ENCODE results near the gene CORIN.
A peak's percentile ranks its signal among the peaks of the same experiment; 100 is the strongest.

The CORIN gene

DNA sequence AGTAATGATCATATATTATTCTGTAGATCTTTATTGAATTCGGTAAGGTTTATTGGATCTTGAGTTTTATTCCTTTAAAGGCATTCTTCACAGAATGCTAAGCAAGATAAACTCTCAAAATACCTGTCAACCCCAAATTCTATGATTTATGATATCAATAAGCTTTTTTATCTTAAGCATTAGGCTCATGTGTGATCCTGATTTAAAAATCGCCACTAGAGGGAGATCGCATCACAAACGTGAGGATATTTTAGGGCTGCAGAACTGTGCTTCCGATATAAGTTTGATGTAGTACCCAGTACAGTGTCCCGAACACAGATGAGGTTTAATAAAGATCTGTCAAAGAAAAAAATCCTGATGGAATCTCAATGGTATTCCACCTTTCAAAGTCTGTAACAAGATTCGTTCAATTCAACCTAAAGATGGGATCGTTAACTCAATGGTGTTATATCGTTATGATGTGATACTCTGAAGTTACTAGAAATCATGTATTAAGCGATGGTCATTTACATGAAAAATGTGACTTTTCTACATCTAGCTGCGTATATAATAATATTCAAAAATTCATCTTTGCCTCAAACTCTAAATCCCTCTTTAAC is 169.0 kb downstream of the CORIN start:
- Histone ChIP-seq H3K4me2 (ENCODE audit: low read depth, low read length, poor library complexity, severe bottlenecking) (no peak overlapping the region), H3F3A (ENCODE audit: low read depth) (no peaks in the 10 kb centered on the region), H3K79me2 (ENCODE audit: insufficient read depth, low read length) (no peaks in the 10 kb centered on the region), H3K9me2 (replicated peaks; ENCODE audit: low read depth, low read length) (no peaks in the 10 kb centered on the region), H3K4me3 (ENCODE audit: low read length, poor library complexity, severe bottlenecking) (no peak overlapping the region), H3K27me3 (ENCODE audit: insufficient read depth, low read length, poor library complexity, severe bottlenecking) (no peaks in the 10 kb centered on the region), H2AFZ (ENCODE audit: low read length) (no peak overlapping the region), H3K36me3 (ENCODE audit: insufficient read depth, low read length) (no peaks in the 10 kb centered on the region), H4K20me1 (ENCODE audit: insufficient read depth, low read length, poor library complexity, severe bottlenecking) (no peaks in the 10 kb centered on the region), H3K9ac (ENCODE audit: low read depth, low read length, poor library complexity, severe bottlenecking) (no peak overlapping the region), H3K9me3 (ENCODE audit: insufficient read depth, low read depth, low read length) (no peaks in the 10 kb centered on the region), H3K4me1 (ENCODE audit: insufficient read depth, low read length, poor library complexity, severe bottlenecking) (no peaks in the 10 kb centered on the region)
- TF ChIP-seq, protein P1, sequence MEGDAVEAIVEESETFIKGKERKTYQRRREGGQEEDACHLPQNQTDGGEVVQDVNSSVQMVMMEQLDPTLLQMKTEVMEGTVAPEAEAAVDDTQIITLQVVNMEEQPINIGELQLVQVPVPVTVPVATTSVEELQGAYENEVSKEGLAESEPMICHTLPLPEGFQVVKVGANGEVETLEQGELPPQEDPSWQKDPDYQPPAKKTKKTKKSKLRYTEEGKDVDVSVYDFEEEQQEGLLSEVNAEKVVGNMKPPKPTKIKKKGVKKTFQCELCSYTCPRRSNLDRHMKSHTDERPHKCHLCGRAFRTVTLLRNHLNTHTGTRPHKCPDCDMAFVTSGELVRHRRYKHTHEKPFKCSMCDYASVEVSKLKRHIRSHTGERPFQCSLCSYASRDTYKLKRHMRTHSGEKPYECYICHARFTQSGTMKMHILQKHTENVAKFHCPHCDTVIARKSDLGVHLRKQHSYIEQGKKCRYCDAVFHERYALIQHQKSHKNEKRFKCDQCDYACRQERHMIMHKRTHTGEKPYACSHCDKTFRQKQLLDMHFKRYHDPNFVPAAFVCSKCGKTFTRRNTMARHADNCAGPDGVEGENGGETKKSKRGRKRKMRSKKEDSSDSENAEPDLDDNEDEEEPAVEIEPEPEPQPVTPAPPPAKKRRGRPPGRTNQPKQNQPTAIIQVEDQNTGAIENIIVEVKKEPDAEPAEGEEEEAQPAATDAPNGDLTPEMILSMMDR (conservative IDR thresholded peaks at IDR 0.05; ENCODE audit: low read length) = peak; percentile 89
- TF ChIP-seq EZH2phosphoT487 (IDR thresholded peaks at IDR 0.05; ENCODE audit: borderline replicate concordance) = no peak

DNA sequence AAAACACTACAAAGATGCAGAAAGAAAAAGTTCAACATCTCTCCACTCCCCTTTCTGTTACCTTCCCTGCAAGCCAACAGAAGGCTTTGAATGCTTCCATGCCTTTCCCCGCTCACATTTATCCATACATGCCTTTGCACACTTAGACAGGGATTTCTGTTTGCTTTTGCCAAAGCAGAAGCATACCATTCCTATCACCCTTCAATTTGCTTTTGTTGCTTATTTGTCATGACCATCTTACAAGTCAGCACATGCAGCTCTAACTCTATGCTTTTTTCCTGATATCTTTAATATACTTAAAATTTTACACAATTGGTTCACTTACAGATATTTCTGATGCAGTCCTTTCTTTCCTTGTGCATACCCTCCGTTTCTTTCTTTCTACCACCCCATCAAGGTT is 169.6 kb downstream of the CORIN start:
- TF ChIP-seq, protein P1 (conservative IDR thresholded peaks at IDR 0.05; ENCODE audit: low read length) = no peak
- TF ChIP-seq EZH2phosphoT487 (IDR thresholded peaks at IDR 0.05; ENCODE audit: borderline replicate concordance) = no peak
- H3K9me2 ChIP-seq (replicated peaks; ENCODE audit: low read depth, low read length) = no peaks in the 10 kb centered on the region
- H3K27me3 ChIP-seq (ENCODE audit: insufficient read depth, low read length, poor library complexity, severe bottlenecking) = no peaks in the 10 kb centered on the region
- no peaks in the 10 kb centered on the region for H3K9me3 ChIP-seq (ENCODE audit: insufficient read depth, low read depth, low read length)
- H4K20me1 ChIP-seq (ENCODE audit: insufficient read depth, low read length, poor library complexity, severe bottlenecking) = no peaks in the 10 kb centered on the region
- no peak overlapping the region for H3K4me3 ChIP-seq (ENCODE audit: low read length, poor library complexity, severe bottlenecking)
- H3K4me2 ChIP-seq (ENCODE audit: low read depth, low read length, poor library complexity, severe bottlenecking) = no peak overlapping the region
- no peak overlapping the region for H3K9ac ChIP-seq (ENCODE audit: low read depth, low read length, poor library complexity, severe bottlenecking)
- no peaks in the 10 kb centered on the region for H3K79me2 ChIP-seq (ENCODE audit: insufficient read depth, low read length)
- no peaks in the 10 kb centered on the region for H3K36me3 ChIP-seq (ENCODE audit: insufficient read depth, low read length)
- H2AFZ ChIP-seq (ENCODE audit: low read length) = no peak overlapping the region
- no peaks in the 10 kb centered on the region for H3K4me1 ChIP-seq (ENCODE audit: insufficient read depth, low read length, poor library complexity, severe bottlenecking)
- H3F3A ChIP-seq (ENCODE audit: low read depth) = no peaks in the 10 kb centered on the region

DNA sequence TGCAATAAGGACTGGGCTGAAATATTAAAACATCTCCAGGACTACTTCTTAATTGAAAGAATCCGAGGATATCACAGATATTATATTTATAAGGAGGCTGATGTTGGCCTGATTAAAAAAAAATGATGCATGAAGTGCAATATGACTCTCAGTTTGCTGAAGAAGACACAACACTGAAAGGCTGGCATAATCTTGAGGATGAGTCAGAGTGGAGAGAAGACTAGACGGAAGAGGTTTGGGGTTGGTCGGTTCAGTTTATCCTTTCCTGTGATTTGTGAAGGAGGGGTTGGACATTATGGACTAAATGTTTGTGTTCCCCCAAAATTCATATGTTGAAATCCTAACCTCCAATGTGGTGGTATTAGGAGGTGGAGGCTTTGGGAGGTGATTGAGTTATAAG is 170.3 kb downstream of the CORIN start:
- Histone ChIP-seq H3K36me3 (ENCODE audit: insufficient read depth, low read length) (no peaks in the 10 kb centered on the region), H3K4me3 (ENCODE audit: low read length, poor library complexity, severe bottlenecking) (no peak overlapping the region), H3K4me1 (ENCODE audit: insufficient read depth, low read length, poor library complexity, severe bottlenecking) (no peaks in the 10 kb centered on the region), H3K9me3 (ENCODE audit: insufficient read depth, low read depth, low read length) (no peaks in the 10 kb centered on the region), H4K20me1 (ENCODE audit: insufficient read depth, low read length, poor library complexity, severe bottlenecking) (no peaks in the 10 kb centered on the region), H3K9me2 (replicated peaks; ENCODE audit: low read depth, low read length) (no peaks in the 10 kb centered on the region), H2AFZ (ENCODE audit: low read length) (no peak overlapping the region), H3F3A (ENCODE audit: low read depth) (no peaks in the 10 kb centered on the region), H3K4me2 (ENCODE audit: low read depth, low read length, poor library complexity, severe bottlenecking) (no peak overlapping the region), H3K27me3 (ENCODE audit: insufficient read depth, low read length, poor library complexity, severe bottlenecking) (no peaks in the 10 kb centered on the region), H3K79me2 (ENCODE audit: insufficient read depth, low read length) (no peaks in the 10 kb centered on the region), H3K9ac (ENCODE audit: low read depth, low read length, poor library complexity, severe bottlenecking) (no peak overlapping the region)
- TF ChIP-seq, protein P1 (conservative IDR thresholded peaks at IDR 0.05; ENCODE audit: low read length) = no peak
- no peak for TF ChIP-seq EZH2phosphoT487 (IDR thresholded peaks at IDR 0.05; ENCODE audit: borderline replicate concordance)

Measured in Loucy (cell line).